ENCODE data around the gene ASXL3. TPM values are rescaled to one million over a fixed set of nuclear protein-coding genes. Genes with fewer than 3 reads are reported as not detected.

ASXL3 gene
- total RNA-seq, 1 donor from 2014 or later = 23.0 TPM

- Mint-ChIP-seq H3K9me3 (ENCODE audit: low read depth) (no peaks in the 10 kb centered on the region), H3K36me3 (ENCODE audit: insufficient read depth) (peaks cover 1% of the 10 kb centered on the region), H3K4me1 (ENCODE audit: low read depth) (peaks cover 31% of the 10 kb centered on the region), H3K4me3 (ENCODE audit: low read depth) (no peak overlapping the region), H3K27ac (peak overlapping the region; percentile 59), H3K27me3 (no peaks in the 10 kb centered on the region)
- TF ChIP-seq CTCF (IDR thresholded peaks at IDR 0.05; ENCODE audit: unreplicated experiment) = no peak
- DNase-seq (ENCODE audit: low spot score, unreplicated experiment) = no peak
Measured at GRCh38 chr18:33605250-33605649, 27.2 kb downstream of the ASXL3 start.

- no peak for DNase-seq (ENCODE audit: low spot score, unreplicated experiment)
- no peaks in the 10 kb centered on the region for H3K27me3 Mint-ChIP-seq
- peaks cover 1% of the 10 kb centered on the region for H3K36me3 Mint-ChIP-seq (ENCODE audit: insufficient read depth)
- H3K4me3 Mint-ChIP-seq (ENCODE audit: low read depth) = no peak overlapping the region
- TF ChIP-seq CTCF (IDR thresholded peaks at IDR 0.05; ENCODE audit: unreplicated experiment) = peak; percentile 19
- H3K9me3 Mint-ChIP-seq (ENCODE audit: low read depth) = no peaks in the 10 kb centered on the region
- peaks cover 31% of the 10 kb centered on the region for H3K4me1 Mint-ChIP-seq (ENCODE audit: low read depth)
- no peak overlapping the region for H3K27ac Mint-ChIP-seq
Measured at GRCh38 chr18:33606621-33607020, 28.6 kb downstream of the ASXL3 start.

- Mint-ChIP-seq H3K27ac (no peak overlapping the region), H3K36me3 (ENCODE audit: insufficient read depth) (peaks cover 5% of the 10 kb centered on the region)
Measured at GRCh38 chr18:33611525-33612135, 33.6 kb downstream of the ASXL3 start.

GRCh38 chr18:33612632-33613031 is 34.6 kb downstream of the ASXL3 start:
- H3K4me1 Mint-ChIP-seq (ENCODE audit: low read depth) = peaks cover 7% of the 10 kb centered on the region
- no peaks in the 10 kb centered on the region for H3K9me3 Mint-ChIP-seq (ENCODE audit: low read depth)
- peaks cover 5% of the 10 kb centered on the region for H3K36me3 Mint-ChIP-seq (ENCODE audit: insufficient read depth)
- no peak for DNase-seq (ENCODE audit: low spot score, unreplicated experiment)
- no peak for TF ChIP-seq CTCF (IDR thresholded peaks at IDR 0.05; ENCODE audit: unreplicated experiment)
- H3K4me3 Mint-ChIP-seq (ENCODE audit: low read depth) = no peak overlapping the region
- H3K27me3 Mint-ChIP-seq = no peaks in the 10 kb centered on the region
- no peak overlapping the region for H3K27ac Mint-ChIP-seq

More at GRCh38 chr18:33611525-33612135, 33.6 kb downstream of the ASXL3 start:
- Mint-ChIP-seq H3K27me3 (no peaks in the 10 kb centered on the region), H3K4me3 (ENCODE audit: low read depth) (no peak overlapping the region), H3K4me1 (ENCODE audit: low read depth) (peaks cover 7% of the 10 kb centered on the region), H3K9me3 (ENCODE audit: low read depth) (no peaks in the 10 kb centered on the region)
- TF ChIP-seq CTCF (IDR thresholded peaks at IDR 0.05; ENCODE audit: unreplicated experiment) = no peak
- no peak for DNase-seq (ENCODE audit: low spot score, unreplicated experiment)

- no peak for DNase-seq (ENCODE audit: low spot score, unreplicated experiment)
- H3K27ac Mint-ChIP-seq = no peak overlapping the region
- H3K27me3 Mint-ChIP-seq = no peaks in the 10 kb centered on the region
- no peaks in the 10 kb centered on the region for H3K4me1 Mint-ChIP-seq (ENCODE audit: low read depth)
- no peak overlapping the region for H3K4me3 Mint-ChIP-seq (ENCODE audit: low read depth)
- H3K9me3 Mint-ChIP-seq (ENCODE audit: low read depth) = peaks cover 5% of the 10 kb centered on the region
- no peak for TF ChIP-seq CTCF (IDR thresholded peaks at IDR 0.05; ENCODE audit: unreplicated experiment)
- peaks cover 4% of the 10 kb centered on the region for H3K36me3 Mint-ChIP-seq (ENCODE audit: insufficient read depth)
Measured at GRCh38 chr18:33616556-33616955, 38.5 kb downstream of the ASXL3 start.

Measured in progenitor cell of endocrine pancreas (in vitro differentiated cells).